HG03432 (cell line): ENCODE measurements around the gene CDK13.
A peak's percentile ranks its signal among the peaks of the same experiment; 100 is the strongest.

Experiments used
- ATAC-seq: cut with Tn5 transposase; IDR thresholded peaks from one replicate; pipeline ENCODE4 v1.9.1; 2021; ENCODE audit warnings: mild to moderate bottlenecking, moderate library complexity; ENCODE audit not compliant: unreplicated experiment

The CDK13 gene

DNA sequence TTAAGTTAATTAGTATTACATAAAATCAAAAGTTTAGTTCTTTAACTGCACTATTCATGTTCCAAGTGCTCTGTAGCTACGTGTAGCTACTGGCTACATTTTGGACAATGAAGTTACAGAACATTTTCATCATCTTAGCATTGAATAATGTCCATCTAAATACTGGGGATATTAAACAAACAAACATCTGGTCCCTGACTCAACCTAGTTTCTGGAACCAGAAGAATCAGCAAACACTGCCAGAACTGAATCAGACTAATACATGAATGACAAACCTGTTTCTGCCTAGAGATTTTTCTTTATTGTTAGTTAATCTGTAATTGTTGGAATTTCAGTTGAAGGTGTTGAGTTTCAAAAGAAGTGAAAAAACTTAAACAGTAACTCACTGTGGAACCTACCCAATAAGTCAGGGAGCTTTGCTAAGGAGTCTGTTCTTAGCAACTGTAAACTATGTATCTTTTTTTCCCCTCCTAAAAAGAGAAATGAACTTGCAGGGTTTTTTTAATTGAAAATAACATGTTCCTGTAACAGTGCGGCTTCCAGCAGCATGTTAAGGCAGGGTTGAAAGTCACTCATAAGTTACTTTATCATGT, 58.3 kb downstream of the CDK13 start:
- no peak for ATAC-seq

DNA sequence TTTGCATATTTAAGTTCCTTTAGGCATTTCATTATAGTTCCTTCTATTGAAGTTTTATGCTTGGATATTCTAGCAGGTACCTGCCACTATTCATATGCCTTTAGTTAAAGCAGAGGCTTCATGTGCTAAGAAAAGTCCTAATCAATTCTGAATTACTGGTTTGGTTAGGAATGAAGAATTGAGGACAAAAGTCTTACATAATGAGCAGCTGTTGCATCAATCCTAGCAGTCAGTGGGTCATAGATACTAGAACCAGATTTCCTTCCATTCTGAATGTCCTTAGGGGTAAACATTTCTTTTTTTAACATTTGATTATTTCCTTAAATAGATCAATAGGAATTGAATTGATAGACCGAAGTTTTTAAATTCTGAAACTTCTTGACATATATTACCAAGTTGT, 59.2 kb downstream of the CDK13 start:
- no peak for ATAC-seq

- ATAC-seq: no peak
Observed at GRCh38 chr7:40014376-40014775, 64.3 kb downstream of the CDK13 start.

GRCh38 chr7:40015790-40016296, 65.8 kb downstream of the CDK13 start:
- peak; percentile 97 for ATAC-seq

DNA sequence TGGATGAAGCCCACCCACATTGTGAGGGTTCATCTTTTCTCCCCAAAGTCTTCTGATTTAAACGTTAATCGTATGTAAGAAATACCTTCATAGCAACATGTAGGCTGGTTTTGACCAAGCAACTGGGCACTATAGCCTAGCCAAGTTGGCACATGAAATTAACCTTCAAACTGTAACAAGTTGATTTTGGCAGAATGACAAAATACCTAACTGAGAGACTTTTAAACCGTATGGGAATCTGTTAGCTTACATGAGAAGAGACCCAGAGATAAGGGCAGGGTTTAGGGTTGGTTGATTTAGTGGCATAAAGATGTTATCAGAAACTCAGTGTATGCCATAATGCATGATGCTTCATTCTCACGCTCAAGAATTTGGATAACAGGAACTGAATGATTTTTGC, 69.5 kb downstream of the CDK13 start:
- no peak for ATAC-seq

DNA sequence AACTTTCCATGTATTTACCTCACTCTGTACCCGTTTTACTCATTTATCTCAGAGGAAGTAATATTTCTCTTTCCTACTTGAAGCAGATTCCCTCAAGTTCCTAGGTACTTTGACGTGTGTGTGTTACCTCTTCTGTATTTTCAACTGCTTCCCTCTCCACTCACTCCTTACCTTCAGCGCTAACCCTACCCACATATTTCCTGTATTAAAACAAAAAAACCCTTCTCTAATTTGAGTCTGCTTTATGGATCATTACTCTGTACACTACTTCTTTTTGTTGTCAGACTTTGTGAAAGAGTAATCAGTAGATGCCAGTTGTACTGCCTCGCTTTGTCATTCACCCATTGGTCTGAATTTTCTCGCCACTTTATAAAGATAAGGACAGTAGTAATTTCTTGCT, 74.0 kb downstream of the CDK13 start:
- ATAC-seq: no peak

DNA sequence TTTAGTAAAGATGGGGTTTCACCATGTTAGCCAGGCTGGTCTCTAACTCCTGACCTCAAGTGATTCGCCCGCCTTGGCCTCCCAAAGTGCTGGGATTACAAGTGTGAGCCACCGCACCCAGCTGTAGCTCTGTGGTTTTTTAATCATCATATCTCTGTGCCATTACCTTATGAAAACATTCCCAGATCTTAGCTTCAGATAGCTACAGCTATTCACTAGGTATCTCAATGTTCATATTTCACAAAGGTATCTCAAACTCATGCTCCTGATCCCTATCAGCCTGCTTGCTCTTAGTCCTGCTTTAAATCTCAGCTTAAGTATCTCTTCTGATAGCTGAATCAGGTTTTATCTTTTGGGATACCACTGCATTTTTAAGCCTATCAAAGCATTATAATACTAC, 74.8 kb downstream of the CDK13 start:
- ATAC-seq: no peak

DNA sequence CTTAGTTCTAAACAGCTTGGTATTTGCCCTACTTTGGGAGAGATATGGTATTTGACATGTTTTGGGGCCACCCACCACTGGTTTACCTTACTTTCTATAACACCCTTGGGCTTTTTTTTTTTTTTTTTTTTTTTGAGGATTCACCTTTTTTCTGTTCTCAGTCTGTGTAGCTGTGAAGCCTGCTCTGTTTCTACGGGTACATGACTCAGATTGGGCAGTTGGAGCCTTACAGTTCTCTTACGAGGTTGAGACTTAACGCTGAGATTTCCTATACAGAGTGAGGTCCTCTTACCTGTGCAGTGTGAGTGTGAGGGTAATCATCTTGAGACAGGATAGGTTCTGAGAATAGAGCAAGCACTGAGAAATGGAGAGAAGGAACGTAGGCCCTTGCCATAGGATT, 77.5 kb downstream of the CDK13 start:
- no peak for ATAC-seq

- no peak for ATAC-seq
Observed at GRCh38 chr7:40033826-40034225, 83.8 kb downstream of the CDK13 start.

- ATAC-seq: no peak
Observed at GRCh38 chr7:40041456-40041855, 91.4 kb downstream of the CDK13 start.

DNA sequence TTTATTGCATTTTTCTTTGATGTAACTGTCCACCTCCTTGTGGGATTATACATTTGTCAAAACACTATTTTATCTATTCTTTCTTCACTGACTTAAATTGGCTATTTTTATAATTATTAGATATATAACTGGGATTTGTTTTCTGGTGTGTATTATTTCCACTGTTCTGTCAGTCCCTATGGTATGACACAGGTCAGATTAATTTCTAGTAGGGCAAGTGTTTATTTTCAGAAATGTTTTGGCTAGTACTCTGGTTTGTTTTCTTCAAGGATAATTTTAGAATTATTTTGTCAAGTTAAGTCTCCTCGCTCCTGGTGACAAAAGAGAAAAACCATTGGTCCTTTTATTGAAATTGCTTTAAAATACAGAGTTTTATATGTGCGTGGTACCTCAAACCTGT, 93.1 kb downstream of the CDK13 start:
- ATAC-seq: no peak

GRCh38 chr7:40047661-40048060, 97.6 kb downstream of the CDK13 start:
- no peak for ATAC-seq

- ATAC-seq: no peak
Observed at GRCh38 chr7:40057292-40057691, 107.2 kb downstream of the CDK13 start.

DNA sequence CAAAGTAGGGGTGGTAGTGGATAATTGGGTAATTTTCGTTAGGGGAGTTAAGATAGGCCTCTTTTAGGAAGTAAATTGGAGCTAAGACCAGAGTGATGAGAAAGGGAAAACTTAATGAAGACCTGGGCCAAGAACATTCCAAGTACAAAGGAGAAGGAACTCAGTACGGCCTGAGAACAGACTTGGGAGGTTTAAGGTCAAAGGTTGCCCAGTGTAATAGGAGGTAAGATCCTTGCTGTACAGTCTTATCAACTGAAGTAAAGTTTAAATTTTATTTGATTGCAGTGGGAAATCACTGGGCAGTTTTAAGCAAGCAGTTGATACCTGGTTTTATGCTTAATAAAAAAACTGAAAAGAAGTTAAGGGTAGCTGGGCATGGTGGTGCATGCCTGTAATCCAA, 108.0 kb downstream of the CDK13 start:
- no peak for ATAC-seq

GRCh38 chr7:40058636-40059035, 108.6 kb downstream of the CDK13 start:
- ATAC-seq: no peak

GRCh38 chr7:40059057-40059456, 109.0 kb downstream of the CDK13 start:
- ATAC-seq: no peak

- ATAC-seq: no peak
Observed at GRCh38 chr7:40072268-40072667, 122.2 kb downstream of the CDK13 start.

DNA sequence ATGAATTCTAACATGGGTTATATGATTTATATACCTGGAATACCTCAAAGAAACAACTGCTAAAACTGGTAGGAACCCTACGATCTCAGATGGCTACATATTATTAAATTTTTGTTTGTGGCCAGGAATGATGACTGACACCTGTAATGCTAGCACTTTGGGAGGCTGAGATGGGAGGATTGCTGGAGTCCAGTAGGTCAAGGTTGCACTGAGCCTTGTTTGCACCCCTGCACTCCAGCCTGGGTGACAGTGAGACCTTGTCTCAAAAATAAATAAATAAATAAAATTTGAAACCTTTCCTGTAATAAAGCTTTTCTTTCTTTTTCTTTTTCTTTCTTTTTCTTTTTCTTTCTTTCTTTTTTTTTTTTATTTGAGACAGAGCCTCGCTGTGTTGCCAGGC, 123.2 kb downstream of the CDK13 start:
- ATAC-seq: no peak

DNA sequence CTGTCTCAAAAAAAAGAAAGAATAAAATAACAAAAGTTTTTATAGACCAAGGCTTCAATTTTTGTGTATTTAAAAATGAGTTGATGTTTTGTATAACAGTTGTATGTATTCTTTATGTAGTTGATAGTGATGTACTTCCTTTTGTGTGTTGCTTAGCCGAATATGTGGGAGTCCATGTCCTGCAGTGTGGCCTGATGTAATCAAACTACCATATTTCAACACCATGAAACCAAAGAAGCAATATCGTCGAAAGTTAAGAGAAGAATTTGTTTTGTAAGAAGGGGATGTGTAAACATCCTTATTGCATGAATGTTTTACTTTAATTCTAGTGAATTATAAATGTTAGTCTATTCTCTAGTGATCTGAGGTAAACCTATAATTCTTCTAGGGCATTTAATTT, 127.8 kb downstream of the CDK13 start:
- ATAC-seq: no peak

GRCh38 chr7:40092182-40092581, 142.1 kb downstream of the CDK13 start:
- ATAC-seq: no peak

DNA sequence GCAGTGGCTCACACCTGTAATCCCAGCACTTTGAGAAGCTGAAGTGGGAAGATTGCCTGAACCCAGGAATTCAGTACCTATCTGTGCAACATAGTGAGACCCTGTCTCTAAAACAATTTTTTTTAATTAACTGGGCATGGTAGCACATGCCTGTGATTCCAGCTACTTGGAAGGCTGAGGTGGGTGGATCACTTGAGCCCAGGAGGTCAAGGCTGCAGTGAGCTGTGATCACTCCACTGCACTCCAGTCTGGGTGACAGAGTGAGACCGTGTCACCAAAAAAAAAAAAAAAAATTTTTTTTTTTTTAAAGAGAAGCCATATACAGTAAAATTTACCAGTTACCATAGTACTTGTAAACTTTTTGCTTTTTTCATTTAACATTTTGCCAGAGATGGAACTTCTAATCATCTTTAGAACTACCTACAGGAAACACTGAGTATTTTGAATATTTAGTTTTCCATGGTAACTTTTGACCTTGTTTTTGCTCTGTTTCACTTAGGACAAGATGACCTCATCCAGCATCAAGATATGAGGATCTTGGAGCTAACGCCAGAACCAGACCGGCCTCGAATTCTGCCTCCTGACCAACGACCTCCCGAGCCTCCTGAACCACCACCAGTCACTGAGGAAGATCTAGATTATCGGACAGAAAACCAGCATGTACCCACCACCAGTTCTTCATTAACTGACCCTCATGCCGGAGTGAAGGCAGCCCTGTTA, 143.7 kb downstream of the CDK13 start:
- no peak for ATAC-seq

DNA sequence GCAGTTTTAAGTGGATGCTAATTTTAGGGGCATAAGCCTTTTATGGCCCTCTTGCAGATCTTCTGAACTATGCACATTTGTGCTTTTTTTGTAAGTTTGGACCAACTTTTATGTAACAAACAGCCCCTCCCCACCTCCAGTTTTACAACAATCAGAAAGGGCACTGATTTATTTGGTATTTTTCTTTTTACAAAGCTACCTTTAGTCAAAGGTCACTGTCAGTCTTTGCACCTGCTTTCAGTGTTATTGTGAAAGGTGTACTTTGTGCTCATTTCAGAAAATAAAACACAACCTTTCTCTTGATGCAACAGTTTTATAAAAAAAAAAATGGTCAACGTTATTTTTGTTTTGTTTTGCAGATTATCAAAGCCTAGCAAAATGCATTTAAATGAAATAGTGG, 145.2 kb downstream of the CDK13 start:
- no peak for ATAC-seq
